Hepatocyte (in vitro differentiated cells): Measurements from ENCODE around the gene CYREN.

Experiments
- EZH2 ChIP-seq: fragments of 200-600 bp; sonication (generic); IDR thresholded peaks from 2 replicates; pipeline ENCODE4 v1.6.1; 2016; ENCODE audit warnings: antibody characterized with exemption, mild to moderate bottlenecking, borderline replicate concordance
- EZH2phosphoT487 ChIP-seq: fragments of 200-600 bp; sonication (generic); IDR thresholded peaks from one replicate; pipeline ENCODE4 v1.6.1; 2018; ENCODE audit warnings: antibody characterized with exemption, mild to moderate bottlenecking, low read depth, moderate library complexity; ENCODE audit not compliant: unreplicated experiment, severe bottlenecking
- TF ChIP-seq, protein P1 (sequence below): fragments of 200-600 bp; sonication (generic); IDR thresholded peaks from 2 replicates; pipeline ENCODE4 v1.5.1; 2016; ENCODE audit warnings: antibody characterized with exemption, mild to moderate bottlenecking; ENCODE audit not compliant: poor library complexity

DNA sequence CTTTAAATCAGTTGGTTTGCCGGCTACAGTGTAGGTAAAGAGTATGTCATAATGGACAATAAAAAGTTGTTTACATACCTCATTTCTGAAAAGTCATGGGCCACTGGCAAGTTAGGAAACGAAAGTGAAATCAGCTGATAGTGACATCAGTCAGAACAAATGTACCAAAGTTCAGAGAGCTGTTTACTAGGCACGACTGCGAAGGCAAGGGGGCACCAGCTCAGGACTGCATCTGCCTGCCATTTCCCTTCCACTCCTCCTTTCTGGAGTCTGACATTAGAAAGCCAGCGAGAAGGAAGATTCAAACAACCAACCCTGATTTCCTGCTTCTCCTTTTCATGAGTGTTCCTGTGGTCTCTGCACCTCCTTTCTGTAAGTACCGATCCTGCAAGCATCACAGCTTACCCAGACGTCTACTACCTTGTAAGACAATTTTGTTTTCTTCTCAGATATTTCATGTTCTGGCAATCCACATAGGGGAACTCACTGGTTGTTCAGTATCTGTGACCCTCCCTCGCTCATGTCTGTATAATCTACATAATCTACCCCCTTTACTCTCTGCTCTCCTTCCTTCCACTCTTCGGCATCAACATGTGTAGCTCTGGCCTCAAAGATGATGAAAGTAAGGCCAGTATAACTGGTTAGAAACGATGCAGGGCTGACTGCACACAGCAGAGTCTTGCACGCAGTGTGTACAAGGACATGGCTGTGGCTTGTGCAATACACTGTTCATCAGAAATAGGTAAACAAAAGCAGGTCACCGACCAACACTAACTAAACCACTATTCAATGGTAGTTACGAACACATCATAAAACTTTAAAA, 22.4 kb downstream of the CYREN start, which contains the start of gene TMEM140:
- TF ChIP-seq EZH2 (no peak), EZH2phosphoT487 (no peak)
- TF ChIP-seq, protein P1, sequence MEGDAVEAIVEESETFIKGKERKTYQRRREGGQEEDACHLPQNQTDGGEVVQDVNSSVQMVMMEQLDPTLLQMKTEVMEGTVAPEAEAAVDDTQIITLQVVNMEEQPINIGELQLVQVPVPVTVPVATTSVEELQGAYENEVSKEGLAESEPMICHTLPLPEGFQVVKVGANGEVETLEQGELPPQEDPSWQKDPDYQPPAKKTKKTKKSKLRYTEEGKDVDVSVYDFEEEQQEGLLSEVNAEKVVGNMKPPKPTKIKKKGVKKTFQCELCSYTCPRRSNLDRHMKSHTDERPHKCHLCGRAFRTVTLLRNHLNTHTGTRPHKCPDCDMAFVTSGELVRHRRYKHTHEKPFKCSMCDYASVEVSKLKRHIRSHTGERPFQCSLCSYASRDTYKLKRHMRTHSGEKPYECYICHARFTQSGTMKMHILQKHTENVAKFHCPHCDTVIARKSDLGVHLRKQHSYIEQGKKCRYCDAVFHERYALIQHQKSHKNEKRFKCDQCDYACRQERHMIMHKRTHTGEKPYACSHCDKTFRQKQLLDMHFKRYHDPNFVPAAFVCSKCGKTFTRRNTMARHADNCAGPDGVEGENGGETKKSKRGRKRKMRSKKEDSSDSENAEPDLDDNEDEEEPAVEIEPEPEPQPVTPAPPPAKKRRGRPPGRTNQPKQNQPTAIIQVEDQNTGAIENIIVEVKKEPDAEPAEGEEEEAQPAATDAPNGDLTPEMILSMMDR, result no peak
